WTC11 (cell line): ENCODE data around the gene KDM1A. TPM values are rescaled to one million over a fixed set of nuclear protein-coding genes. Genes with fewer than 3 reads are reported as not detected.

ENCODE experiments used
- ATAC-seq: fragments of 200-7000 bp; cut with Tn5 transposase; 2 replicates; pipeline ENCODE4 v1.10.0; 2021; ENCODE audit warnings: mild to moderate bottlenecking, moderate library complexity
- CTCF ChIA-PET: fragments of 300-600 bp; sonication (Branson Sonifier 250); formaldehyde crosslinking; loops from one replicate; lab custom pipeline; 2021; ENCODE audit warnings: antibody characterized with exemption; lab: Charles Lee
- POLR2A ChIA-PET: fragments of 350-600 bp; sonication (Branson Sonifier 250); formaldehyde crosslinking; loops from one replicate; lab custom pipeline; 2021; ENCODE audit warnings: antibody characterized with exemption; lab: Charles Lee
- DNase-seq: peaks from one replicate; pipeline ENCODE4 v3.0.0; 2021; ENCODE audit warnings: low spot score
- H3K27ac Mint-ChIP-seq: 2 replicates; pipeline ENCODE4 v1.8.0; 2021; ENCODE audit warnings: mixed read lengths
- H3K27me3 Mint-ChIP-seq: 2 replicates; pipeline ENCODE4 v1.8.0; 2021; ENCODE audit warnings: low read depth, mild to moderate bottlenecking, moderate library complexity, mixed read lengths
- H3K36me3 Mint-ChIP-seq: 2 replicates; pipeline ENCODE4 v1.8.0; 2021; ENCODE audit warnings: mixed read lengths
- H3K4me1 Mint-ChIP-seq: 2 replicates; pipeline ENCODE4 v1.8.0; 2022; ENCODE audit warnings: mixed read lengths
- H3K4me3 Mint-ChIP-seq: 2 replicates; pipeline ENCODE4 v1.8.0; 2021; ENCODE audit warnings: mild to moderate bottlenecking, moderate library complexity, mixed read lengths
- H3K9me3 Mint-ChIP-seq: 2 replicates; pipeline ENCODE4 v1.8.0; 2021; ENCODE audit warnings: mixed read lengths
- ATF1 ChIP-seq: sonication (generic); formaldehyde crosslinking; IDR thresholded peaks from 2 replicates; pipeline ENCODE4 v1.8.1; 2023; ENCODE audit warnings: mild to moderate bottlenecking, moderate library complexity, missing genetic modification reagents
- ELF4 ChIP-seq: sonication (generic); formaldehyde crosslinking; IDR thresholded peaks from 2 replicates; pipeline ENCODE4 v1.8.1; 2022; ENCODE audit warnings: low read depth, mild to moderate bottlenecking, moderate library complexity, missing genetic modification reagents
- GABPB1 ChIP-seq: sonication (generic); formaldehyde crosslinking; IDR thresholded peaks from 2 replicates; pipeline ENCODE4 v1.8.1; 2023; ENCODE audit warnings: mild to moderate bottlenecking, missing genetic modification reagents
- NR3C1 ChIP-seq: sonication (generic); formaldehyde crosslinking; conservative IDR thresholded peaks from 2 replicates; pipeline ENCODE4 v1.8.1; 2023; ENCODE audit warnings: low read depth, mild to moderate bottlenecking, missing genetic modification reagents
- PRRX2 ChIP-seq: fragments of 250-450 bp; sonication (Bioruptor Pico); IDR thresholded peaks from 2 replicates; pipeline ENCODE4 v1.8.0; 2021; ENCODE audit warnings: mild to moderate bottlenecking
- RORB ChIP-seq: fragments of 250-450 bp; sonication (Bioruptor Pico); IDR thresholded peaks from 2 replicates; pipeline ENCODE4 v1.9.0; 2021; ENCODE audit warnings: mild to moderate bottlenecking
- SOX15 ChIP-seq: fragments of 250-450 bp; sonication (Bioruptor Pico); IDR thresholded peaks from 2 replicates; pipeline ENCODE4 v1.9.0; 2021; ENCODE audit warnings: mild to moderate bottlenecking
- SP1 ChIP-seq: sonication (generic); formaldehyde crosslinking; conservative IDR thresholded peaks from 2 replicates; pipeline ENCODE4 v1.8.1; 2022; ENCODE audit warnings: missing genetic modification reagents
- TP53 ChIP-seq: sonication (generic); formaldehyde crosslinking; IDR thresholded peaks from 2 replicates; pipeline ENCODE4 v1.8.1; 2023; ENCODE audit warnings: mild to moderate bottlenecking, missing genetic modification reagents
- ZBTB21 ChIP-seq: sonication (generic); formaldehyde crosslinking; IDR thresholded peaks from 2 replicates; pipeline ENCODE4 v1.8.1; 2023; ENCODE audit warnings: mild to moderate bottlenecking, missing genetic modification reagents, borderline replicate concordance
- ZNF317 ChIP-seq: sonication (generic); formaldehyde crosslinking; IDR thresholded peaks from 2 replicates; pipeline ENCODE4 v1.8.1; 2023; ENCODE audit warnings: low read depth, mild to moderate bottlenecking, moderate library complexity, missing genetic modification reagents, borderline replicate concordance
- ZNF416 ChIP-seq: fragments of 250-450 bp; sonication (Bioruptor Pico); IDR thresholded peaks from 2 replicates; pipeline ENCODE4 v1.9.0; 2021; ENCODE audit warnings: mild to moderate bottlenecking, inconsistent platforms
- total RNA-seq: library from RNA; stranded (reverse); gene quantifications from 3 replicates; pipeline ENCODE4 v1.2.3, GENCODE V29; 2021
- TF ChIP-seq, protein P1 (sequence below): fragments of 200-600 bp; IDR thresholded peaks from 2 replicates; pipeline ENCODE4 v1.8.0; 2022; ENCODE audit warnings: antibody characterized with exemption
- TF ChIP-seq, protein P2 (sequence below): sonication (generic); formaldehyde crosslinking; IDR thresholded peaks from 2 replicates; pipeline ENCODE4 v1.8.0; 2022; ENCODE audit warnings: missing genetic modification reagents
- TF ChIP-seq, protein P3 (sequence below): sonication (generic); formaldehyde crosslinking; IDR thresholded peaks from 2 replicates; pipeline ENCODE4 v1.8.1; 2023; ENCODE audit warnings: mild to moderate bottlenecking, moderate library complexity, missing genetic modification reagents
- TF ChIP-seq, protein P4 (sequence below): sonication (generic); formaldehyde crosslinking; IDR thresholded peaks from 2 replicates; pipeline ENCODE4 v1.8.1; 2022; ENCODE audit warnings: mild to moderate bottlenecking, moderate library complexity, missing genetic modification reagents
- TF ChIP-seq, protein P5 (sequence below): fragments of 250-450 bp; sonication (Bioruptor Pico); conservative IDR thresholded peaks from 2 replicates; pipeline ENCODE4 v1.9.0; 2021; ENCODE audit warnings: mild to moderate bottlenecking

KDM1A gene
- total RNA-seq, 1 experiment from 2014 or later, result 226 TPM

DNA sequence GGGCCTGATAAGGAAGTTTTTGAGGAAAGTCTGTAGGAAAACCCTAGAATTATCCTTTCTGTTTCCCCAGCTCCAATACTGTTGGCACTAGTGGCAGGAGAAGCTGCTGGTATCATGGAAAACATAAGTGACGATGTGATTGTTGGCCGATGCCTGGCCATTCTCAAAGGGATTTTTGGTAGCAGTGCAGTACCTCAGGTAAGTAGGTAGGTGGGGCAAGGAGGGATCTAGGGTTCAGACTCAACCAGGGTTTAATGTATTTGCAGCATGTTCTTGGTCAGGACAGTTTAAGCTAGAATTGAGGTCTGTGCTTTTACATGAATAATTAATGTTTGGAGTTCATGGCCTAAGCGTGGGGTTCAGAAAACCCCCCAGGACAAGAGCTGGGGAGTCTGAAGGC, 62.1 kb downstream of the KDM1A start:
- DNase-seq, result peak; percentile 22
- TF ChIP-seq, protein P1, sequence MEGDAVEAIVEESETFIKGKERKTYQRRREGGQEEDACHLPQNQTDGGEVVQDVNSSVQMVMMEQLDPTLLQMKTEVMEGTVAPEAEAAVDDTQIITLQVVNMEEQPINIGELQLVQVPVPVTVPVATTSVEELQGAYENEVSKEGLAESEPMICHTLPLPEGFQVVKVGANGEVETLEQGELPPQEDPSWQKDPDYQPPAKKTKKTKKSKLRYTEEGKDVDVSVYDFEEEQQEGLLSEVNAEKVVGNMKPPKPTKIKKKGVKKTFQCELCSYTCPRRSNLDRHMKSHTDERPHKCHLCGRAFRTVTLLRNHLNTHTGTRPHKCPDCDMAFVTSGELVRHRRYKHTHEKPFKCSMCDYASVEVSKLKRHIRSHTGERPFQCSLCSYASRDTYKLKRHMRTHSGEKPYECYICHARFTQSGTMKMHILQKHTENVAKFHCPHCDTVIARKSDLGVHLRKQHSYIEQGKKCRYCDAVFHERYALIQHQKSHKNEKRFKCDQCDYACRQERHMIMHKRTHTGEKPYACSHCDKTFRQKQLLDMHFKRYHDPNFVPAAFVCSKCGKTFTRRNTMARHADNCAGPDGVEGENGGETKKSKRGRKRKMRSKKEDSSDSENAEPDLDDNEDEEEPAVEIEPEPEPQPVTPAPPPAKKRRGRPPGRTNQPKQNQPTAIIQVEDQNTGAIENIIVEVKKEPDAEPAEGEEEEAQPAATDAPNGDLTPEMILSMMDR, result peak; percentile 26; the same call in 1 of the 2 replicates
- TF ChIP-seq SP1 (CRISPR knock-in tag), result no peak
- 0 out of 2 replicates have a peak, but pooled peaks have one; percentile 28 for TF ChIP-seq ZNF317 (CRISPR knock-in tag)
- ATAC-seq, result peak; percentile 75
- H3K27ac Mint-ChIP-seq, result peak overlapping the region; percentile 31
- H3K4me1 Mint-ChIP-seq, result peaks cover 7% of the 10 kb centered on the region; the same call in 1 of the 2 replicates
- CTCF ChIA-PET, result interaction anchor here (0.6 to 3.3 kb wide), 11 partner anchors 14 to 135 kb away, joined by 3 to 32 read pairs (median 3); no protein-coding TSS in a partner anchor
- POLR2A ChIA-PET, result no interaction called here
- no peaks in the 10 kb centered on the region for H3K9me3 Mint-ChIP-seq
- peaks cover 78% of the 10 kb centered on the region for H3K36me3 Mint-ChIP-seq
- no peaks in the 10 kb centered on the region for H3K27me3 Mint-ChIP-seq
- H3K4me3 Mint-ChIP-seq, result no peak overlapping the region

DNA sequence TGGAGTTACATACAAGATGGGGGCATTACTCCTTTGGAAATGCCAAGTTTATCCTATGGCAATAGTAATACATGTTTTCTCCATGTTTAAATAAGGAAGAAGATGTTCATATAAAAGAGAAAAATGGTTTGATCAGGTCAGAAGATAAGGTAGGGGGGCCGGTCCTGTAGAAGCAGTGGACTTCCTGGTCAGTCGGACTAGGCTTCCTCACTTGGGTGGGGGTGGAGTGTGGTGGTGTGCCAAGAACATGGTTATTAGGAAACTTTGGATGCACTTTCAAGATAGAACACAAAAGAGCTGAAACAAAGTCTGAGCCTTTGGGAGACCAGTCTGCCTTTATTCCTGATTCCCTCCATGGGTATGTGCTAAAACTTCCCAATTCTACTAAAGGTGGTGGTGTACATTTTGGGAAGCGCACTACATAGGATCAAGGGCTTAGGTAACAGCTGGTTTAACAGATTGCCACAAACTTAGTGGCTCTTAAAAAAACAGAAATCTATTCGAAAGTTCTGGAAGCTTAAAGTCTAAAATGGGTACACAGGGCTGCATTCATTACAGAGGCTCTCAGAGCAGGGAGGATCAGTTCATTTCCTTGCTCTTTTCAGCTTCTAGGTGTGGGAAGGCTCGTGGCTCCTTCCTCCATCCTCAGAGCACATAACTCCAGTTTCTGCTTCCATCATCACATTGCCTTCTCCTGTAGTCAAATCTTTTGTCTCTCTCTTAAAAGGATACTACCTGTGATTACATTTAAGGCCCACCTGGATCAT, 64.6 kb downstream of the KDM1A start:
- Mint-ChIP-seq H3K36me3 (peaks cover 83% of the 10 kb centered on the region), H3K9me3 (no peaks in the 10 kb centered on the region), H3K4me1 (peaks cover 7% of the 10 kb centered on the region; the same call in 1 of the 2 replicates), H3K27me3 (no peaks in the 10 kb centered on the region), H3K27ac (no peak overlapping the region), H3K4me3 (no peak overlapping the region)
- ChIA-PET POLR2A (no interaction called here), CTCF (interaction anchor here (0.9 to 1.7 kb wide), 2 partner anchors 101 to 107 kb away, joined by 3 to 5 read pairs; no protein-coding TSS in a partner anchor)
- ATAC-seq (no peak), DNase-seq (no peak)
- TF ChIP-seq, protein P2, sequence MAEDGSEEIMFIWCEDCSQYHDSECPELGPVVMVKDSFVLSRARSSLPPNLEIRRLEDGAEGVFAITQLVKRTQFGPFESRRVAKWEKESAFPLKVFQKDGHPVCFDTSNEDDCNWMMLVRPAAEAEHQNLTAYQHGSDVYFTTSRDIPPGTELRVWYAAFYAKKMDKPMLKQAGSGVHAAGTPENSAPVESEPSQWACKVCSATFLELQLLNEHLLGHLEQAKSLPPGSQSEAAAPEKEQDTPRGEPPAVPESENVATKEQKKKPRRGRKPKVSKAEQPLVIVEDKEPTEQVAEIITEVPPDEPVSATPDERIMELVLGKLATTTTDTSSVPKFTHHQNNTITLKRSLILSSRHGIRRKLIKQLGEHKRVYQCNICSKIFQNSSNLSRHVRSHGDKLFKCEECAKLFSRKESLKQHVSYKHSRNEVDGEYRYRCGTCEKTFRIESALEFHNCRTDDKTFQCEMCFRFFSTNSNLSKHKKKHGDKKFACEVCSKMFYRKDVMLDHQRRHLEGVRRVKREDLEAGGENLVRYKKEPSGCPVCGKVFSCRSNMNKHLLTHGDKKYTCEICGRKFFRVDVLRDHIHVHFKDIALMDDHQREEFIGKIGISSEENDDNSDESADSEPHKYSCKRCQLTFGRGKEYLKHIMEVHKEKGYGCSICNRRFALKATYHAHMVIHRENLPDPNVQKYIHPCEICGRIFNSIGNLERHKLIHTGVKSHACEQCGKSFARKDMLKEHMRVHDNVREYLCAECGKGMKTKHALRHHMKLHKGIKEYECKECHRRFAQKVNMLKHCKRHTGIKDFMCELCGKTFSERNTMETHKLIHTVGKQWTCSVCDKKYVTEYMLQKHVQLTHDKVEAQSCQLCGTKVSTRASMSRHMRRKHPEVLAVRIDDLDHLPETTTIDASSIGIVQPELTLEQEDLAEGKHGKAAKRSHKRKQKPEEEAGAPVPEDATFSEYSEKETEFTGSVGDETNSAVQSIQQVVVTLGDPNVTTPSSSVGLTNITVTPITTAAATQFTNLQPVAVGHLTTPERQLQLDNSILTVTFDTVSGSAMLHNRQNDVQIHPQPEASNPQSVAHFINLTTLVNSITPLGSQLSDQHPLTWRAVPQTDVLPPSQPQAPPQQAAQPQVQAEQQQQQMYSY (CRISPR knock-in tag), result no peak
- TF ChIP-seq ELF4 (CRISPR knock-in tag) (no peak), ZBTB21 (no peak), NR3C1 (CRISPR knock-in tag) (no peak)

DNA sequence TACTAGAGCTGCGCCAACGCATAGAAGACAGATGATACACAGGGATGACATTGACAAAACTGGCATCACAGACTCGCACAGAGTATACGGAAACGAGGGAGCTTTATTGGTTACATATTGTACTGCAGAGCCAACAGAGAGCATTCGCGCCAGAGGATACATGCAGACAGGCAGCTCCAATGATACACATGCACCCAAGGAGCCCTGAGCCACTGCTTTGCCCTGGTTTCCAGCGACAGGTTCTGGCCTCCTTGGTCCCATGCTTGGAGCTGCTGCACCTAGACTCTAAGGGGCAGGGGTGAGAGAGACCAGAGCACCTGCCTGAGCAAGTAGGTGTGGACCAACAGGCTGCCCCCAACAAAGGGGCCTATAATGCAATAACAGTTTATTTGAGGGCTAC, 65.6 kb downstream of the KDM1A start:
- H3K9me3 Mint-ChIP-seq, result no peaks in the 10 kb centered on the region
- ChIA-PET POLR2A (interaction anchor here (0.7 kb wide), 1 partner anchor 97 kb away, joined by 4 read pairs; no protein-coding TSS in a partner anchor), CTCF (interaction anchor here (0.8 to 2.7 kb wide), 8 partner anchors 15 to 380 kb away, joined by 3 to 17 read pairs (median 4); no protein-coding TSS in a partner anchor)
- peaks cover 74% of the 10 kb centered on the region for H3K36me3 Mint-ChIP-seq
- H3K27ac Mint-ChIP-seq, result no peak overlapping the region
- no peak overlapping the region for H3K4me3 Mint-ChIP-seq
- ATAC-seq, result peak; percentile 13; the same call in 1 of the 2 replicates
- H3K27me3 Mint-ChIP-seq, result no peaks in the 10 kb centered on the region
- no peak for DNase-seq
- peaks cover 7% of the 10 kb centered on the region; the same call in 1 of the 2 replicates for H3K4me1 Mint-ChIP-seq
- TF ChIP-seq ZNF416 (CRISPR knock-in tag) (no peak), ATF1 (CRISPR knock-in tag) (no peak), GABPB1 (CRISPR knock-in tag) (no peak), SOX15 (CRISPR knock-in tag) (no peak), PRRX2 (CRISPR knock-in tag) (no peak), TP53 (CRISPR knock-in tag) (no peak), RORB (CRISPR knock-in tag) (no peak)
- TF ChIP-seq, protein P3, sequence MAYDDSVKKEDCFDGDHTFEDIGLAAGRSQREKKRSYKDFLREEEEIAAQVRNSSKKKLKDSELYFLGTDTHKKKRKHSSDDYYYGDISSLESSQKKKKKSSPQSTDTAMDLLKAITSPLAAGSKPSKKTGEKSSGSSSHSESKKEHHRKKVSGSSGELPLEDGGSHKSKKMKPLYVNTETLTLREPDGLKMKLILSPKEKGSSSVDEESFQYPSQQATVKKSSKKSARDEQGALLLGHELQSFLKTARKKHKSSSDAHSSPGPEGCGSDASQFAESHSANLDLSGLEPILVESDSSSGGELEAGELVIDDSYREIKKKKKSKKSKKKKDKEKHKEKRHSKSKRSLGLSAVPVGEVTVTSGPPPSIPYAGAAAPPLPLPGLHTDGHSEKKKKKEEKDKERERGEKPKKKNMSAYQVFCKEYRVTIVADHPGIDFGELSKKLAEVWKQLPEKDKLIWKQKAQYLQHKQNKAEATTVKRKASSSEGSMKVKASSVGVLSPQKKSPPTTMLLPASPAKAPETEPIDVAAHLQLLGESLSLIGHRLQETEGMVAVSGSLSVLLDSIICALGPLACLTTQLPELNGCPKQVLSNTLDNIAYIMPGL (CRISPR knock-in tag), result no peak
- TF ChIP-seq, protein P4, sequence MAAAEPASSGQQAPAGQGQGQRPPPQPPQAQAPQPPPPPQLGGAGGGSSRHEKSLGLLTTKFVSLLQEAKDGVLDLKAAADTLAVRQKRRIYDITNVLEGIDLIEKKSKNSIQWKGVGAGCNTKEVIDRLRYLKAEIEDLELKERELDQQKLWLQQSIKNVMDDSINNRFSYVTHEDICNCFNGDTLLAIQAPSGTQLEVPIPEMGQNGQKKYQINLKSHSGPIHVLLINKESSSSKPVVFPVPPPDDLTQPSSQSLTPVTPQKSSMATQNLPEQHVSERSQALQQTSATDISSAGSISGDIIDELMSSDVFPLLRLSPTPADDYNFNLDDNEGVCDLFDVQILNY (CRISPR knock-in tag), result no peak
- TF ChIP-seq, protein P5, sequence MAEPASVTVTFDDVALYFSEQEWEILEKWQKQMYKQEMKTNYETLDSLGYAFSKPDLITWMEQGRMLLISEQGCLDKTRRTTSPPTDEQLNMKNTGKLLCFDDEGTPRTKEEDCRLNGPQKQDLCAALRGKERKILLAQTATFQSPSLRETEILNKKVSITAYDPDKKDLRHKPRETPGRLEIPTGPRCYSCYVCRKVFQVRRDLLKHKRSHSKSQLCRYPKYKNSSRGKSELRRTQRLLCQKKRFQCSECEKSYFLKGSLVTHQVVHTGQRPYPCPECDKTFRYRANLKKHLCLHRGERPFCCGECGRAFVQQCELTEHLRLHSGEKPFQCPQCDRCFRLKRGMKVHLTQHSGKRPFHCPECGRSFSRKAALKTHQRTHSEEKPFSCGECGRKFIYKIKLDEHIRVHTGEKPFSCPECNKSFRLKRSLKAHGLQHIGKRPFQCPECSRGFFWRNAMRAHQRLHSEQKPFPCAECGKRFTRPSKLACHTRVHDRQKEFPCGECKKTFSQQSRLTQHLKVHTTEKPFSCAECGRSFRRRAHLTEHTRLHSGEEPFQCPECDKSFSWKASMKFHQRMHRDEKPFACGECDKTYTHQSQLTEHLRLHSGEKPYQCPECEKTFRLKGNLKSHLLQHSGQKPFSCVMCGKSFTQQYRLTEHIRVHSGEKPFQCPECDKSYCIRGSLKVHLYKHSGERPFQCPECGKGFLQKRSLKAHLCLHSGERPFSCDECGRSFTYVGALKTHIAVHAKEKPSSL, result no peak
- TF ChIP-seq, protein P1, result no peak
